Measurements from ENCODE around the gene UPK1A.

DNA sequence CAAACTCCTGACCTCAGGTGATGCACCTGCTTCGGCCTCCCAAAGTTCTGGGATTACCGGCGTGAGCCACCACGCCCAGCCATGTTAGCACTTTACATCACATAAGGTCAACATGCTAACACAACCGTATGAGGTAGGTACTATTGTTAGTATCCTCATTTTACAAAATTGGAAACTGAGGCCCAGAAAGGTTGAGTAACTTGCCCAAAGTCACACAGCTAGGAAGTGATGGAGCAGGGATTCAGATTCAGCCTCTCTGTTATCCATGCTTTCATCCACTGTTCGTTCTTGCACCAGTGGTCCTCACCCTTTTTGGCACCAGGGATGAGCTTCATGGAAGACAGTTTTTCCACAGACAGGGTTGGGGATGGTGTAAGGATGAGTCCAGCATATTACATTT is 9.6 kb upstream of the UPK1A start:
- TF ChIP-seq, protein P1, sequence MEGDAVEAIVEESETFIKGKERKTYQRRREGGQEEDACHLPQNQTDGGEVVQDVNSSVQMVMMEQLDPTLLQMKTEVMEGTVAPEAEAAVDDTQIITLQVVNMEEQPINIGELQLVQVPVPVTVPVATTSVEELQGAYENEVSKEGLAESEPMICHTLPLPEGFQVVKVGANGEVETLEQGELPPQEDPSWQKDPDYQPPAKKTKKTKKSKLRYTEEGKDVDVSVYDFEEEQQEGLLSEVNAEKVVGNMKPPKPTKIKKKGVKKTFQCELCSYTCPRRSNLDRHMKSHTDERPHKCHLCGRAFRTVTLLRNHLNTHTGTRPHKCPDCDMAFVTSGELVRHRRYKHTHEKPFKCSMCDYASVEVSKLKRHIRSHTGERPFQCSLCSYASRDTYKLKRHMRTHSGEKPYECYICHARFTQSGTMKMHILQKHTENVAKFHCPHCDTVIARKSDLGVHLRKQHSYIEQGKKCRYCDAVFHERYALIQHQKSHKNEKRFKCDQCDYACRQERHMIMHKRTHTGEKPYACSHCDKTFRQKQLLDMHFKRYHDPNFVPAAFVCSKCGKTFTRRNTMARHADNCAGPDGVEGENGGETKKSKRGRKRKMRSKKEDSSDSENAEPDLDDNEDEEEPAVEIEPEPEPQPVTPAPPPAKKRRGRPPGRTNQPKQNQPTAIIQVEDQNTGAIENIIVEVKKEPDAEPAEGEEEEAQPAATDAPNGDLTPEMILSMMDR (IDR thresholded peaks at IDR 0.05): no peak
- TF ChIP-seq POLR2AphosphoS5 (IDR thresholded peaks at IDR 0.05) (no peak), POLR2A (IDR thresholded peaks at IDR 0.05; ENCODE audit: low read depth) (no peak), EP300 (IDR thresholded peaks at IDR 0.05) (no peak)

Data from esophagus muscularis mucosa (tissue), 4 donors.